C1 segment of cervical spinal cord (tissue), 14 donors: ENCODE measurements around the gene COPE.

ENCODE experiments used
- DNase-seq, 14 donors: peaks; one replicate each; lab custom pipeline; 2025; lab: John Stamatoyannopoulos, UW

Gene COPE

DNA sequence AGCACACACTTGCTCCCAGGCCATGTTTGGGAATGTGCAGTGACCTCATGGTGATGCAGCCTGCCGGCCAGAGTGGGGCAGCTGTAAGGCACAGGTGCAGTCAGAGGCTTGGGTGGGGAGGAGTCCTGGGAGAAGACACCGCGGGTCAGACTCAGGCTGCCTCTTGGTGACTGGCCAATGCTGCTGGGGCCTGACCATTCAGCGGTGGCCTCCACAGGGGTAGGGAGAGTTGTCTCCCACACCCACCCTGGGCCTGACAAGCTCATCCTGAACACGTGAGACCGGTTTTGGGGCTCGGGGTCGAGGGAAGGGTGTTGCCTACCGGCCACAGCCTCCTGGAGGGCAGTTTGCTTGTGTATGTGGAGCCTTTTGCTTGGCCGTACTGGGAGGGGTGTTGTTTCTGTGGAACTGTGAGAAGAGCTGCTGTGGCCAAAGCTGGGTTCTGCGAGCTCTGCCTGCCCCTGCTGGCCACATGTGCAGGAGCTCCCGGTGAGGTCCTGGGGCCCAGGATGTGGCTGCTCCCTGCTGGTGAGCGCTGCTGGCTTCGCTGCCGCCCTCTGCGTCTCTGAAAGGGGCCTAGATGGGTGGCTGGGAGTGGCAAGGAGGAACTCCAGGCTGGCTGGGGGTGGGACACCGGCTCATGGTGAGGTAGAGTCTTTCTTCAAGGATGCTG is 65.3 kb downstream of the COPE start:
- DNase-seq: peak in 2 of 14 donors; percentile 16 to 17

- DNase-seq: no peak
These were observed 66.5 kb downstream of the COPE start for GRCh38 chr19:18852648-18853047.

- DNase-seq: no peak
These were observed 67.4 kb downstream of the COPE start for GRCh38 chr19:18851673-18852325.

DNA sequence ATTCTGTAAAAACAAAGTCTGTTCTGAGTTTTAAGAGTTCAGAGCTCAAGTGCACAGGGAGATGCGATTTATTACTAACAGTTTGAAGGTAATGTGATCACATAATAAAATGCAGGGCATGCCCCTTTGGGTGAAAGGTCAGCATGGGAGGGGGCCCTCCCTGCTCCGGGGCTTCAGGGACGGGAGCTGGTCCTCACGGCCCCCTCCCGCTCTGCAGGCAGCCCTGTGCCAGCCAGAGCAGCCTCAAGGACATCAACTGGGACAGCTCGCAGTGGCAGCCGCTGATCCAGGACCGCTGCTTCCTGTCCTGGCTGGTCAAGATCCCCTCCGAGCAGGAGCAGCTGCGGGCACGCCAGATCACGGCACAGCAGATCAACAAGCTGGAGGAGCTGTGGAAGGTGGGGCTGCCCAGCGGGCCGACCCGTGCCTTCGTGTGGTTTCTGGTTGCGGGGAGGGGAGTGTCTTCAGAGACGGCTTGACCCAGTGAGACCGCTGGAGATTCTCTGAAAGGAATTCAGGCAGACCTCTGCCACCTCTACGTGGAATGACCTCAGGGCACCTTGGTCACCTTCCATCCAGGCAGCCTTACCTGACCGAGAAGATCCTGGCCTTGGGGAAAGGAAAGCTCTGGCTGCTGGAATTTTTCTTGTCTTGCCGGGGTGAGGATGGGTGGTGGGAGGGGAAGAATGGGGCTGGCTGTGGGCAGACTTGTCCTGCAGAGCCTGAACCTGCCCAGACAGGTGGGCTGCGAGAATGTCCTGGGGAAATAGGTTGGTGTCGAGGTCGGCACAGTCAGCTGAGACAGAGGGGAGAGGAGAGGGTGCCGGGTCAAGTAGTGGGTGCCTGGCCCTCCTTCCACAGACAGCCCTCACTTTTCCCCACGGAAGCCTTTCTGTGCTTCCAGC is 68.5 kb downstream of the COPE start:
- DNase-seq: no peak

DNA sequence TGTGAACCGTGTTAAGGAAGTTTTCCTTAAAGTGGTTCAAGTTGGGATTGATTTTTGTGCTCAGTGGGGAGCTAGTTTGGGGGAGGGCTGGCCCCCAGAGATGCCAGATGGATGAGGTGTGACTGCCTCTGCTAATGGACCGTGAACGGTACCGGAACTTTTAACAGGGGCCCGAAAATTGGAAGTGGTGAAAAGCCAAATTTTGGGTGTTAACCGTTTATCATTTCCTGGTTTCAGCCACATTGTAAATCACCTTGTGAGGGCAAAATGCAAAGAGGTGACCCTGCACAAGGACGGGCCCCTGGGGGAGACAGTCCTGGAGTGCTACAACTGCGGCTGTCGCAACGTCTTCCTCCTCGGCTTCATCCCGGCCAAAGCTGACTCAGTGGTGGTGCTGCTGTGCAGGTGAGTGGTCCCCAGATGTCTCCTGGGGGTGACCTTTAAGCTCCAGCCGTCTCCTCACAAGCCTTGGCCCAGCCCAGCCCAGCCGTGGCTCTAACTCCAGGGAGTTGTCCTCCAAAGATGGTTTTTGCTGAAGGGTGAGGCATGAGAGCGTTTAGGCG is 69.3 kb downstream of the COPE start:
- DNase-seq: no peak
